A673 (cell line): ENCODE results near the gene XAGE2.

Experiments
- EZH2 ChIP-seq: fragments of 200-600 bp; sonication (generic); IDR thresholded peaks from 2 replicates; pipeline ENCODE4 v1.6.1; 2017; ENCODE audit warnings: borderline replicate concordance, low read depth, mild to moderate bottlenecking, mixed read lengths, antibody characterized with exemption, low read length; ENCODE audit not compliant: poor library complexity, severe bottlenecking
- TF ChIP-seq, protein P1 (sequence below): fragments of 300-800, 200-600 bp; sonication (generic); conservative IDR thresholded peaks from 2 replicates; pipeline ENCODE4 v1.5.1; 2017; ENCODE audit warnings: low read depth, mild to moderate bottlenecking, antibody characterized with exemption, low read length, moderate library complexity, mixed read lengths

DNA sequence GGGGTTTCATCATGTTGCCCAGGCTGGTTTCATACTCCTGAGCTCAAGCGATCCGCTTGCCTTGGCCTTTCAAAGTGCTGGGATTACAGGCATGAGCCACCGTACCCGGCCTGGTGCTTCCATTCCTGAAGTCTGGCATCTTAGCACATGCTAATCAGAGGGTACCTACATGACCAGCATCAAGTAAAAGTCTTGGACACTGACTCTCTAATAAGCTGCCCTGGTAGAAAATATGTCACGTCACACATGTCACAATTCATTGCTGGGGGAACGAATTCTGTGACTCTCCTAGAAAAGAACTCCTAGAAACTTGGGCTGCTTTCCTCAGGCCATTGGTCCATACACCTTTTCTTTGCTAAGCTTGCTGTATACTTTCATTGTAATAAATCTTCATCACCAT lies 19.1 kb upstream of the XAGE2 start:
- TF ChIP-seq, protein P1, sequence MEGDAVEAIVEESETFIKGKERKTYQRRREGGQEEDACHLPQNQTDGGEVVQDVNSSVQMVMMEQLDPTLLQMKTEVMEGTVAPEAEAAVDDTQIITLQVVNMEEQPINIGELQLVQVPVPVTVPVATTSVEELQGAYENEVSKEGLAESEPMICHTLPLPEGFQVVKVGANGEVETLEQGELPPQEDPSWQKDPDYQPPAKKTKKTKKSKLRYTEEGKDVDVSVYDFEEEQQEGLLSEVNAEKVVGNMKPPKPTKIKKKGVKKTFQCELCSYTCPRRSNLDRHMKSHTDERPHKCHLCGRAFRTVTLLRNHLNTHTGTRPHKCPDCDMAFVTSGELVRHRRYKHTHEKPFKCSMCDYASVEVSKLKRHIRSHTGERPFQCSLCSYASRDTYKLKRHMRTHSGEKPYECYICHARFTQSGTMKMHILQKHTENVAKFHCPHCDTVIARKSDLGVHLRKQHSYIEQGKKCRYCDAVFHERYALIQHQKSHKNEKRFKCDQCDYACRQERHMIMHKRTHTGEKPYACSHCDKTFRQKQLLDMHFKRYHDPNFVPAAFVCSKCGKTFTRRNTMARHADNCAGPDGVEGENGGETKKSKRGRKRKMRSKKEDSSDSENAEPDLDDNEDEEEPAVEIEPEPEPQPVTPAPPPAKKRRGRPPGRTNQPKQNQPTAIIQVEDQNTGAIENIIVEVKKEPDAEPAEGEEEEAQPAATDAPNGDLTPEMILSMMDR = no peak
- no peak for TF ChIP-seq EZH2
